Breast epithelium (tissue), 4 donors: ENCODE results near the gene GRP. TPM values are rescaled to one million over a fixed set of nuclear protein-coding genes. Genes with fewer than 3 reads are reported as not detected.
"Not testable (repeated sequence)": the region's sequence is repeated elsewhere in the genome, so short reads cannot be mapped to it uniquely, and the experiment has no call there.

ENCODE experiments used
- DNase-seq, 2 donors: peaks; one replicate each; pipeline ENCODE4 v3.0.0-alpha.2; 2019; ENCODE audit warnings: low spot score in 2 of 2
- H3K27ac ChIP-seq, 2 donors: fragments of 200-600 bp; sonication (generic) in 1 of 2; one replicate each; pipeline ENCODE4 v1.5.1; 2016 to 2019; ENCODE audit warnings: mild to moderate bottlenecking in 1 of 2
- H3K27me3 ChIP-seq, 2 donors: fragments of 200-600 bp; sonication (generic) in 1 of 2; one replicate each; pipeline versions ENCODE4 v1.5.1 to v1.6.0; 2017 to 2019; ENCODE audit warnings: control low read depth in 1 of 2, mild to moderate bottlenecking in 1 of 2
- H3K36me3 ChIP-seq: fragments of 200-600 bp; one replicate; pipeline ENCODE4 v1.5.1; 2019
- H3K4me1 ChIP-seq, 2 donors: fragments of 200-600 bp; sonication (generic); one replicate each; pipeline ENCODE4 v1.5.1; 2016 to 2019; ENCODE audit warnings: control low read depth in 1 of 2
- H3K4me3 ChIP-seq, 3 donors: fragments of 200-600 bp; sonication (generic); 1 replicate in 2 of 3; 2 replicates in 1 of 3; pipeline ENCODE4 v1.5.1; 2016 to 2019; ENCODE audit warnings: mild to moderate bottlenecking in 3 of 3, moderate library complexity in 2 of 3
- H3K9me3 ChIP-seq, 2 donors: fragments of 200-600 bp; sonication (generic) in 1 of 2; one replicate each; pipeline ENCODE4 v1.5.1; 2016 to 2019; ENCODE audit warnings: control low read depth in 1 of 2
- POLR2A ChIP-seq: fragments of 450-650 bp; IDR thresholded peaks from one replicate; pipeline ENCODE4 v1.6.1; 2016; ENCODE audit warnings: antibody characterized with exemption, mild to moderate bottlenecking, moderate library complexity
- POLR2AphosphoS5 ChIP-seq, 3 donors: sonication (generic); formaldehyde crosslinking; IDR thresholded peaks; one replicate each; pipeline ENCODE4 v1.6.1; 2017; ENCODE audit warnings: antibody characterized with exemption in 3 of 3
- intact Hi-C: fragments of 100-400 bp; cut with DNase I; formaldehyde crosslinking; loops from one replicate; pipeline ENCODE4 v1.15.1; 2023; ENCODE audit warnings: low total_unique reads
- total RNA-seq, 3 donors: library from RNA; depleted of rRNA; stranded (reverse); fragments of >200 nt; gene quantifications; one replicate each; pipeline ENCODE4 v1.1.0, GENCODE V29; 2016
- TF ChIP-seq, protein P1 (sequence below), 3 donors: fragments of 450-650 bp; IDR thresholded peaks; one replicate each; pipeline ENCODE4 v1.5.1; 2016 to 2017; ENCODE audit warnings: antibody characterized with exemption in 3 of 3, mild to moderate bottlenecking in 3 of 3, moderate library complexity in 3 of 3

The GRP gene
- total RNA-seq, 3 donors from 2014 or later: 1.6 to 4.7 TPM; not detected in 1

DNA sequence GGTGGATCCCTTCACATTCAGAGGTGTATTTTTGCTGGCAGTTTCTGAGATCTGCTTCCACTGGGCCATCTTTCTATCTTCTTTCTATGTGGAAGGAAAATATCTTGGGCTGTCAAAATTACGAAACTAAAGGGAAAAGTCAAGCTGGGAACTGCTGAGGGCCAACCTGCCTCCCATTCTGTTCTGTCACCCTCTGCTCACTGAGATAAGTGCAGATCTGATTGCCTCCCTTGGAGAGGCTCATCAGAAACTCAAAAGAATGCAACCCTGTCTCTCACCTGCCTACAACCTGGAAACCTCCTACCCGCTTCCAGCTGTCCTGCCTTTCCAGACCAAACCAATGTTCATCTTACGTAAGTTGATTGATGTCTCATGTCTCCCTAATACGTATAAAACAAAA is 26.8 kb downstream of the GRP start:
- TF ChIP-seq, protein P1, sequence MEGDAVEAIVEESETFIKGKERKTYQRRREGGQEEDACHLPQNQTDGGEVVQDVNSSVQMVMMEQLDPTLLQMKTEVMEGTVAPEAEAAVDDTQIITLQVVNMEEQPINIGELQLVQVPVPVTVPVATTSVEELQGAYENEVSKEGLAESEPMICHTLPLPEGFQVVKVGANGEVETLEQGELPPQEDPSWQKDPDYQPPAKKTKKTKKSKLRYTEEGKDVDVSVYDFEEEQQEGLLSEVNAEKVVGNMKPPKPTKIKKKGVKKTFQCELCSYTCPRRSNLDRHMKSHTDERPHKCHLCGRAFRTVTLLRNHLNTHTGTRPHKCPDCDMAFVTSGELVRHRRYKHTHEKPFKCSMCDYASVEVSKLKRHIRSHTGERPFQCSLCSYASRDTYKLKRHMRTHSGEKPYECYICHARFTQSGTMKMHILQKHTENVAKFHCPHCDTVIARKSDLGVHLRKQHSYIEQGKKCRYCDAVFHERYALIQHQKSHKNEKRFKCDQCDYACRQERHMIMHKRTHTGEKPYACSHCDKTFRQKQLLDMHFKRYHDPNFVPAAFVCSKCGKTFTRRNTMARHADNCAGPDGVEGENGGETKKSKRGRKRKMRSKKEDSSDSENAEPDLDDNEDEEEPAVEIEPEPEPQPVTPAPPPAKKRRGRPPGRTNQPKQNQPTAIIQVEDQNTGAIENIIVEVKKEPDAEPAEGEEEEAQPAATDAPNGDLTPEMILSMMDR (IDR thresholded peaks at IDR 0.05): no peak
- TF ChIP-seq POLR2AphosphoS5 (IDR thresholded peaks at IDR 0.05) (no peak), POLR2A (no peak)

DNA sequence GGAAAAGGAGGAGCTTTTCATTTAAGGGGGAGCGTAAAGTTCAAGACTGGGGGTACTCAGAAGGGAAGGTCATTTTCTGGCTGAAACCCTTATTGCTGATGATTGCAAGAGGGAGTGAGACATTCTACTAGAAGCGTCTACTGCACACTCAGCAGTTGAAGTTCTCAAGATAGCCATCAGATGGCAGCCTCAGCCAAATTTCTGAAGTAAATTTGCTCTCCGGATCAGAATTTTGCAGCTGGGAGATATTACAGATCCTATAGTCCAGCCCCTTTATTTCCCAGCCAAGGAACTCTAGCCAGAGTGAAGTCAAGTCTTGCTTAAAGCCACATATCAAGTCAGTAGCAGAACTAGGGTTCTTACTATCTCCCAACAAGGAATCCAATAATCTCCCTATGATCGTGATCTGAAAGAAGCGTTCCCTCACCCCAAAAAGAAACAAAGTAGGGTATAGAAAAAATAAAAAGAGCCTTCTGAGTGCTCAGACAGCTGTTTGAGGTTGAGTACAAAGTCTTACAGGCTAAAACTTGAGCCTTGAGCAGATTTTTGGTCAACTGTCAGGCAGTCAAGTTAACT is 29.3 kb downstream of the GRP start:
- no peaks in the 10 kb centered on the region for H3K4me1 ChIP-seq
- peaks cover 0 to 4% of the 10 kb centered on the region in 2 donors for H3K27me3 ChIP-seq
- H3K4me3 ChIP-seq: no peak overlapping the region
- TF ChIP-seq, protein P1 (IDR thresholded peaks at IDR 0.05): peak in 2 of 3 donors; percentile 53 to 66
- TF ChIP-seq POLR2A: no peak
- no peaks in the 10 kb centered on the region for H3K36me3 ChIP-seq
- no peak for DNase-seq
- no peak overlapping the region for H3K27ac ChIP-seq
- intact Hi-C loops: no loop called here
- H3K9me3 ChIP-seq: no peaks in the 10 kb centered on the region

More for the DNA sequence above, 26.8 kb downstream of the GRP start:
- no peaks in the 10 kb centered on the region for H3K4me1 ChIP-seq
- peaks cover 0 to 4% of the 10 kb centered on the region in 2 donors for H3K27me3 ChIP-seq
- no peaks in the 10 kb centered on the region for H3K9me3 ChIP-seq
- no peaks in the 10 kb centered on the region for H3K36me3 ChIP-seq
- intact Hi-C loops: no loop called here
- DNase-seq: no peak
- no peak overlapping the region for H3K27ac ChIP-seq
- H3K4me3 ChIP-seq: no peak overlapping the region

DNA sequence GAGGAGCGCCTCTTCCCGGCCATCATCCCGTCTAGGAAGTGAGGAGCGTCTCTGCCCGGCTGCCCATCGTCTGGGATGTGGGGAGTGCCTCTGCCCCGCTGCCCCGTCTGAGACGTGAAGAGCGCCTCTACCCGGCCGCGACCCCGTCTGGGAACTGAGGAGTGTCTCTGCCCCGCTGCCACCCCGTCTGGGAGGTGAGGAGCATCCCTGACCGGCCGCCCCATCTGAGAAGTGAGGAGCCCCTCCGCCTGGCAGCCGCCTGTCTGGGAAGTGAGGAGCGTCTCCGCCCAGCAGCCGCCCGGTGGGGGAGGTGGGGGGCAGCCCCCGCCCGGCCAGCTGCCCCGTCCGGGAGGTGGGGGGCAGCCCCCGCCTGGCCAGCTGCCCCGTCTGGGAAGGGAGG is 35.5 kb downstream of the GRP start:
- intact Hi-C loops, H3K9me3 ChIP-seq, H3K4me1 ChIP-seq: not testable (repeated sequence)

DNA sequence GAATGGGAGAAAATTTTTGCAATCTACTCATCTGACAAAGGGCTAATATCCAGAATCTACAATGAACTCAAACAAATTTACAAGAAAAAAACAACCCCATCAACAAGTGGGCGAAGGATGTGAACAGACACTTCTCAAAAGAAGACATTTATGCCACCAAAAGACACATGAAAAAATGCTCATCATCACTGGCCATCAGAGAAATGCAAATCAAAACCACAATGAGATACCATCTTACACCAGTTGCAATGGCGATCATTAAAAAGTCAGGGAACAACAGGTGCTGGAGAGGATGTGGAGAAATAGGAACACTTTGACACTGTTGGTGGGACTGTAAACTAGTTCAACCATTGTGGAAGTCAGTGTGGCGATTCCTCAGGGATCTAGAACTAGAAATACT is 41.9 kb downstream of the GRP start:
- intact Hi-C loops, DNase-seq, H3K9me3 ChIP-seq, H3K36me3 ChIP-seq, H3K4me3 ChIP-seq, H3K4me1 ChIP-seq, H3K27ac ChIP-seq: not testable (repeated sequence)
- H3K27me3 ChIP-seq: peaks cover 0 to 38% of the 10 kb centered on the region in 2 donors

More for the DNA sequence above, 35.5 kb downstream of the GRP start:
- not testable (repeated sequence) for H3K36me3 ChIP-seq, H3K27ac ChIP-seq, H3K27me3 ChIP-seq, DNase-seq, H3K4me3 ChIP-seq

DNA sequence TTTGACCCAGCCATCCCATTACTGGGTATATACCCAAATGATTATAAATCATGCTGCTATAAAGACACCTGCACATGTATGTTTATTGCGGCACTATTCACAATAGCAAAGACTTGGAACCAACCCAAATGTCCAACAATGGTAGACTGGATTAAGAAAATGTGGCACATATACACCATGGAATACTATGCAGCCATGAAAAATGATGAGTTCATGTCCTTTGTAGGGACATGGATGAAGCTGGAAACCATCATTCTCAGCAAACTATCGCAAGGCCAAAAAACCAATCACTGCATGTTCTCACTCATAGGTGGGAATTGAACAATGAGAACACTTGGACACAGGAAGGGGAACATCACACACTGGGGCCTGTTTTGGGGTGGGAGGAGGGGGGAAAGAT is 42.3 kb downstream of the GRP start:
- H3K4me1 ChIP-seq, H3K36me3 ChIP-seq, H3K9me3 ChIP-seq, H3K4me3 ChIP-seq, DNase-seq, H3K27ac ChIP-seq, intact Hi-C loops: not testable (repeated sequence)
- peaks cover 0 to 42% of the 10 kb centered on the region in 2 donors for H3K27me3 ChIP-seq

DNA sequence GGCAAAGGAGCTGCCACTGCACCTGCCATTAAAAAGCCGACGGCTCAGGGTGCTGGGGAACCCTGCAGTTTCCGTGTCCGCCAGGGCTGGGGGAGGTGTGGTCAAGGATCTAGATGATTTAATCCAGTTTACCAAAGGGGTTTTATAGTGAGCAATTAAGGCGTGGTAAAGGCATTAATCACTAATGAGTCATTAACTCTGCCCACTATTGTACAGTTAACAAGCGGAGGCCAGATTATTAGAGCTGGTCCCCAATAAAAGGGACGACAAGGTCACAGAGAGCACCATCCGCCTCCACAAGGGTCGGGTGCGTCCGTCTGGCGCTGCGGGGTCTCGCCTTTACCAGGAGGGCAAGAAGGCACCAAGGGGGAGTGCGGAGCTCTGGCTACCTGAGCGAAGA is 43.7 kb downstream of the GRP start:
- no peak for DNase-seq
- Histone ChIP-seq H3K4me1 (no peaks in the 10 kb centered on the region), H3K4me3 (no peak overlapping the region), H3K27ac (no peak overlapping the region), H3K36me3 (no peaks in the 10 kb centered on the region), H3K27me3 (peaks cover 0 to 56% of the 10 kb centered on the region in 2 donors), H3K9me3 (no peaks in the 10 kb centered on the region)
- intact Hi-C loops: no loop called here
- no peak for TF ChIP-seq POLR2AphosphoS5 (IDR thresholded peaks at IDR 0.05)
- TF ChIP-seq POLR2A: no peak
- TF ChIP-seq, protein P1 (IDR thresholded peaks at IDR 0.05): no peak

DNA sequence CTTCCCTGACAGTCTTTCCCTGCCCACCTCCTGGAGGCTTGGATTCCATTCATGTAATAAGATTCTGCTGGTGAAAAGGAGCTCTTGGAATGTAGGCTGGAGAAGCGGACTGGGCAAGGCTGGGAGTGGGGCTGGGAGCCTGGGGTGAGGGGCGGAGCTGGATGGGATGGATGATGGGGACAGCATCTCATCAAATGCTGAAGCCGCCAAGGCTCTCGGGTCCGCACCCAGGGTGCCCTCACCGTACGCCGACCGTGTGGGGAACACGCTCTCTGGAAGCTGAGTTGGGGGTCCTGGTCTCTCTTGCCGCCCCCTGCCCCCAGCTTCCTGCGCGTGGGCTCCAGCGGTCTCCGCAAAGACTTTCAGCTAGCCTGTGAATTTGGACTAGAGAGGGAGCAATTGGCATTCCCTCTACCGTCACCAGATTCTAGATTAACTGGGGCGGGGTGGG is 44.2 kb downstream of the GRP start:
- Histone ChIP-seq H3K4me1 (no peaks in the 10 kb centered on the region), H3K4me3 (no peak overlapping the region), H3K27ac (no peak overlapping the region), H3K27me3 (peaks cover 0 to 59% of the 10 kb centered on the region in 2 donors), H3K9me3 (no peaks in the 10 kb centered on the region), H3K36me3 (no peaks in the 10 kb centered on the region)
- TF ChIP-seq POLR2A (no peak), POLR2AphosphoS5 (IDR thresholded peaks at IDR 0.05) (no peak)
- TF ChIP-seq, protein P1 (IDR thresholded peaks at IDR 0.05): no peak
- intact Hi-C loops: no loop called here
- DNase-seq: no peak
